Trophoblast cell (in vitro differentiated cells and primary cell): ENCODE data around the gene PODN.

Experiments used
- DNase-seq, 2 donors: peaks; one replicate each; pipeline ENCODE4 v3.0.0-alpha.2; 2016
- H2AFZ ChIP-seq: 2 replicates; pipeline ENCODE4 v1.6.1; 2013; ENCODE audit warnings: low read length, moderate library complexity, mild to moderate bottlenecking; ENCODE audit not compliant: insufficient read depth, poor library complexity
- H2AK5ac ChIP-seq: 2 replicates; pipeline ENCODE4 v1.6.1; 2013; ENCODE audit warnings: mild to moderate bottlenecking, low read length
- H2BK120ac ChIP-seq: 2 replicates; pipeline ENCODE4 v1.6.1; 2013; ENCODE audit warnings: low read length, mild to moderate bottlenecking, moderate library complexity; ENCODE audit not compliant: insufficient read depth, poor library complexity
- H2BK12ac ChIP-seq: 2 replicates; pipeline ENCODE4 v1.6.1; 2013; ENCODE audit warnings: mild to moderate bottlenecking, low read length, moderate library complexity
- H2BK5ac ChIP-seq: 2 replicates; pipeline ENCODE4 v1.6.1; 2013; ENCODE audit warnings: low read length, low read depth, moderate library complexity, mild to moderate bottlenecking; ENCODE audit not compliant: poor library complexity
- H3K14ac ChIP-seq: 2 replicates; pipeline ENCODE4 v1.6.1; 2013; ENCODE audit warnings: mild to moderate bottlenecking, low read length
- H3K18ac ChIP-seq: 2 replicates; pipeline ENCODE4 v1.6.1; 2013; ENCODE audit warnings: mild to moderate bottlenecking, low read length
- H3K23ac ChIP-seq: 2 replicates; pipeline ENCODE4 v1.6.1; 2013; ENCODE audit warnings: low read length
- H3K27ac ChIP-seq: 2 replicates; pipeline ENCODE4 v1.5.1; 2013; ENCODE audit warnings: low read depth, mild to moderate bottlenecking, inconsistent platforms, low read length, moderate library complexity
- H3K27me3 ChIP-seq: 2 replicates; pipeline ENCODE4 v1.6.1; 2013; ENCODE audit warnings: inconsistent platforms, mild to moderate bottlenecking, low read length, moderate library complexity; ENCODE audit not compliant: insufficient read depth
- H3K36me3 ChIP-seq, 2 experiments: 1 replicate in 1 of 2; 2 replicates in 1 of 2; pipeline ENCODE4 v1.6.1; 2013; ENCODE audit warnings: low read length in 2 of 2, mild to moderate bottlenecking in 2 of 2, moderate library complexity in 1 of 2; ENCODE audit not compliant: insufficient read depth in 2 of 2, control insufficient read depth in 1 of 2
- H3K4ac ChIP-seq: 2 replicates; pipeline ENCODE4 v1.6.1; 2013; ENCODE audit warnings: low read depth, mild to moderate bottlenecking, low read length, moderate library complexity
- H3K4me1 ChIP-seq, 2 experiments: 1 replicate in 1 of 2; 2 replicates in 1 of 2; pipeline ENCODE4 v1.6.1; 2013; ENCODE audit warnings: low read length in 2 of 2, mild to moderate bottlenecking in 2 of 2, moderate library complexity in 1 of 2; ENCODE audit not compliant: insufficient read depth in 2 of 2, control insufficient read depth in 1 of 2
- H3K4me2 ChIP-seq: 2 replicates; pipeline ENCODE4 v1.6.1; 2013; ENCODE audit warnings: inconsistent platforms, mild to moderate bottlenecking, low read length, moderate library complexity
- H3K4me3 ChIP-seq: 2 replicates; pipeline ENCODE4 v1.5.1; 2013; ENCODE audit warnings: mild to moderate bottlenecking, low read depth, low read length, inconsistent platforms
- H3K79me1 ChIP-seq: one replicate; pipeline ENCODE4 v1.6.1; 2013; ENCODE audit warnings: low read length
- H3K79me2 ChIP-seq: 2 replicates; pipeline ENCODE4 v1.6.1; 2013; ENCODE audit warnings: low read length, mild to moderate bottlenecking; ENCODE audit not compliant: control insufficient read depth, insufficient read depth, poor library complexity
- H3K9ac ChIP-seq: 2 replicates; pipeline ENCODE4 v1.6.1; 2013; ENCODE audit warnings: mild to moderate bottlenecking, low read length
- H3K9me3 ChIP-seq: 2 replicates; pipeline ENCODE4 v1.6.1; 2013; ENCODE audit warnings: low read depth, mild to moderate bottlenecking, control low read depth, inconsistent platforms, low read length; ENCODE audit not compliant: insufficient read depth
- H4K12ac ChIP-seq: 2 replicates; pipeline ENCODE4 v1.6.1; 2013; ENCODE audit warnings: low read depth, mild to moderate bottlenecking, low read length, moderate library complexity
- H4K8ac ChIP-seq: 2 replicates; pipeline ENCODE4 v1.6.1; 2013; ENCODE audit warnings: low read depth, mild to moderate bottlenecking, low read length, moderate library complexity
- H4K91ac ChIP-seq: one replicate; pipeline ENCODE4 v1.6.1; 2013; ENCODE audit warnings: low read depth, mild to moderate bottlenecking, low read length, moderate library complexity
- WGBS: extraction: QIAGEN DNeasy Blood & Tissue Kit; methylation state at CpG from one replicate; pipeline ENCODE4 v1.1.7; 2013; ENCODE audit warnings: missing lambda C conversion rate; ENCODE audit not compliant: insufficient read length, insufficient coverage; ENCODE audit errors: extremely low coverage; 5-methylcytosine and 5-hydroxymethylcytosine counted together

The PODN gene

GRCh38 chr1:53075206-53075605, 13.2 kb downstream of the PODN start:
- no peak overlapping the region for H3K9ac ChIP-seq
- H3K4me2 ChIP-seq = no peak overlapping the region
- H3K9me3 ChIP-seq = peaks cover 4% of the 10 kb centered on the region
- H2BK120ac ChIP-seq = no peak overlapping the region
- no peak overlapping the region for H3K27ac ChIP-seq
- no peaks in the 10 kb centered on the region for H3K36me3 ChIP-seq
- no peak overlapping the region for H2AK5ac ChIP-seq
- no peak overlapping the region for H2BK12ac ChIP-seq
- H3K79me2 ChIP-seq = no peaks in the 10 kb centered on the region
- no peak overlapping the region for H3K18ac ChIP-seq
- WGBS = no CpG with 5 or more reads among the region's 4 CpGs
- no peak overlapping the region for H3K4ac ChIP-seq
- H2AFZ ChIP-seq = no peak overlapping the region
- DNase-seq = no peak
- H4K91ac ChIP-seq = no peak overlapping the region
- no peaks in the 10 kb centered on the region for H3K27me3 ChIP-seq
- H3K23ac ChIP-seq = no peak overlapping the region
- H4K12ac ChIP-seq = no peak overlapping the region
- H3K79me1 ChIP-seq = no peaks in the 10 kb centered on the region
- H2BK5ac ChIP-seq = no peak overlapping the region
- no peak overlapping the region for H3K14ac ChIP-seq
- H3K4me1 ChIP-seq = no peaks in the 10 kb centered on the region
- H3K4me3 ChIP-seq = no peak overlapping the region
- no peak overlapping the region for H4K8ac ChIP-seq

GRCh38 chr1:53075761-53076163, 13.7 kb downstream of the PODN start:
- no peak overlapping the region for H2AFZ ChIP-seq
- no CpG with 5 or more reads among the region's 8 CpGs for WGBS
- no peaks in the 10 kb centered on the region for H3K79me2 ChIP-seq
- H3K4ac ChIP-seq = no peak overlapping the region
- H2BK5ac ChIP-seq = no peak overlapping the region
- H3K9ac ChIP-seq = no peak overlapping the region
- no peak overlapping the region for H3K14ac ChIP-seq
- H4K91ac ChIP-seq = no peak overlapping the region
- no peaks in the 10 kb centered on the region for H3K4me1 ChIP-seq
- H3K18ac ChIP-seq = no peak overlapping the region
- H3K79me1 ChIP-seq = no peaks in the 10 kb centered on the region
- no peak overlapping the region for H3K4me2 ChIP-seq
- H3K27me3 ChIP-seq = no peaks in the 10 kb centered on the region
- H2AK5ac ChIP-seq = no peak overlapping the region
- no peak overlapping the region for H2BK12ac ChIP-seq
- no peak overlapping the region for H3K27ac ChIP-seq
- H2BK120ac ChIP-seq = no peak overlapping the region
- no peak overlapping the region for H3K4me3 ChIP-seq
- no peak overlapping the region for H3K23ac ChIP-seq
- H4K12ac ChIP-seq = no peak overlapping the region
- DNase-seq = no peak
- no peaks in the 10 kb centered on the region for H3K36me3 ChIP-seq
- H4K8ac ChIP-seq = no peak overlapping the region
- peaks cover 4% of the 10 kb centered on the region for H3K9me3 ChIP-seq

GRCh38 chr1:53076165-53076564, 14.2 kb downstream of the PODN start:
- H3K79me2 ChIP-seq = no peaks in the 10 kb centered on the region
- H3K36me3 ChIP-seq = no peaks in the 10 kb centered on the region
- no peak overlapping the region for H3K27ac ChIP-seq
- no peak overlapping the region for H3K4me2 ChIP-seq
- no peak overlapping the region for H2BK5ac ChIP-seq
- no peak overlapping the region for H3K18ac ChIP-seq
- no peak overlapping the region for H4K12ac ChIP-seq
- H3K23ac ChIP-seq = no peak overlapping the region
- no peak overlapping the region for H2BK120ac ChIP-seq
- no peaks in the 10 kb centered on the region for H3K27me3 ChIP-seq
- H3K9me3 ChIP-seq = peaks cover 4% of the 10 kb centered on the region
- H3K9ac ChIP-seq = no peak overlapping the region
- H3K79me1 ChIP-seq = no peaks in the 10 kb centered on the region
- no CpG with 5 or more reads among the region's 9 CpGs for WGBS
- H3K4me3 ChIP-seq = no peak overlapping the region
- no peak overlapping the region for H2AFZ ChIP-seq
- H3K4me1 ChIP-seq = no peaks in the 10 kb centered on the region
- H4K91ac ChIP-seq = no peak overlapping the region
- no peak overlapping the region for H3K4ac ChIP-seq
- H3K14ac ChIP-seq = no peak overlapping the region
- no peak overlapping the region for H2BK12ac ChIP-seq
- H2AK5ac ChIP-seq = no peak overlapping the region
- no peak for DNase-seq
- H4K8ac ChIP-seq = no peak overlapping the region

GRCh38 chr1:53076721-53077598, 14.9 kb downstream of the PODN start:
- Histone ChIP-seq H3K79me1 (no peaks in the 10 kb centered on the region), H3K4me2 (no peak overlapping the region), H2BK12ac (no peak overlapping the region), H3K27ac (no peak overlapping the region), H2BK5ac (no peak overlapping the region), H2AK5ac (no peak overlapping the region), H3K27me3 (no peaks in the 10 kb centered on the region), H3K9me3 (peaks cover 4% of the 10 kb centered on the region), H3K23ac (no peak overlapping the region), H3K18ac (no peak overlapping the region), H3K14ac (no peak overlapping the region), H4K8ac (no peak overlapping the region), H3K79me2 (no peaks in the 10 kb centered on the region), H4K12ac (no peak overlapping the region), H3K4me3 (no peak overlapping the region), H3K9ac (no peak overlapping the region), H3K36me3 (no peaks in the 10 kb centered on the region), H3K4me1 (no peaks in the 10 kb centered on the region), H2BK120ac (no peak overlapping the region), H3K4ac (no peak overlapping the region), H2AFZ (no peak overlapping the region), H4K91ac (no peak overlapping the region)
- no CpG with 5 or more reads among the region's 19 CpGs for WGBS
- no peak for DNase-seq
